ENCODE results near the gene SLC39A10. TPM values are rescaled to one million over a fixed set of nuclear protein-coding genes. Genes with fewer than 3 reads are reported as not detected.
"Not testable (repeated sequence)": the region's sequence is repeated elsewhere in the genome, so short reads cannot be mapped to it uniquely, and the experiment has no call there.

SLC39A10 gene
- total and polyA plus RNA-seq, 5 donors, result 4.3 to 17.9 (median 13.8) TPM

DNA sequence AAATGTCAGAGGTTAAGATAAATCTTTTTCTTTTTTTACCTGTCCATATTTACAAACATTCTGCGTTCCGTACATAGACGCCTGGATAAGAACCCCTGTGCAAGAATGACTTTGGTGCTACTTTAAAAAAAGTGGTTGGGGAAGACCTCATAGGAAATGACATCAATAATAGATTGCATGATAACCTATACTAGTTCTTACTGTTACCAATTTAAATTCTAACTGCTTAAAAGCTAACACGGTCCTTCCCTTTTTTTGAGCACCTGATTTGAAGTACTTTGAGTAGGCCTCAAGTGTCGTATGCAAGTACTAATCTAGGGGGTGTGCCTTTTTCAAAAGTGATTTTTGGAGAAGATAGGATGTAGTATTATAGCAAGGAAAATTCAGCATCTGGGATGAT lies 2.1 kb downstream of the SLC39A10 start:
- Histone ChIP-seq H3K9me3 (ENCODE audit: control insufficient read depth, low read length) (no peaks in the 10 kb centered on the region), H3K4me3 (ENCODE audit: low read length) (peak overlapping the region; percentile 44), H3K27me3 (ENCODE audit: control insufficient read depth, insufficient read depth) (no peaks in the 10 kb centered on the region), H3K27ac (ENCODE audit: low read length) (no peak overlapping the region), H3K4me1 (ENCODE audit: control insufficient read depth, insufficient read depth, low read length) (no peaks in the 10 kb centered on the region)
- ATAC-seq (no peak), DNase-seq (no peak)
- intact Hi-C loops (cut with DNase I), result loop anchor here in 3 of 4 donors (5.0 to 10.0 kb wide), 3 partner anchors 74 to 84 kb away; no protein-coding TSS in a partner anchor
- WGBS, result 37% methylated on average over 5 of the region's 5 CpGs

DNA sequence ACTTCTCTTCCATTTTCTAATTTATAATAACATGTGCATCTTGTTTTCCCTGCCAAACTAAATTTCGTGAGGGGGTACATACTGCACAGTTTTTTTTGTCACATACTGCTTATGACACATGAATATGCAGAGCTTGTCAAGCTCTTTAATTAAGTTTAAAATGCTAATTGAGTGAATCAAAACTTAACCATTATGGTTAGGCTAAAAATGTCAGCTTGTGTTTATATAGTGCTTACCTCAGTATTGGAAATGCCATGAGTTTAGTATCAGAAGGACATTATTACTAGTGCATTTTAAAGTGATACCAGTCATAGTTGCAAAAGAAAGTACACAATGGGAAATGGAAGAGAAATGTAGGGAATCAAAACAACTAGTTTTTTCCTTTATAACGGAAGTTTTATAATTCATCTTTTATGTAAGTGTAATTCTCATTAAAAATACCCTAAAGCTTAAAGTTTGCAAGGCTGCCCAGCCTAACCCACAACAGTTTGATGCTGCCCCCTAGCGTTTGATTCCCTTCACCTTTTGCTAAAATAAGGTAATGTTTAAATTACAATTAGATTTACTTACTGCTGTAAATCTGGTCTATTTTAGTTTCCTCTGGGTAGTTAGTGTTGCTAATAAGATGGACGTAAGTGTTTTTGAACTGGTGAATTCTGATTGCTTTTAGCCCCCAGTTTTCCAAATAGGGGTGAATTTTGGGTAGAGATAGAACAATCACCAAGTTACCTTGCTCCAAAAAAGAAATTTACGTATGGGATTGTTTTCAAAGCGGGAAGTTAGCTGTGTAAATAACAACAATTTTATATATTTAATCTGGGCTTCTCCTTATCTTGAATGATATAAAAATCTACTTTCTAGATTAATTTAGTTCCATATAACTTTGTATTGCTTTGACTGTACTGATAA lies 3.2 kb downstream of the SLC39A10 start:
- Histone ChIP-seq H3K9me3 (ENCODE audit: control insufficient read depth, low read length) (no peaks in the 10 kb centered on the region), H3K4me1 (ENCODE audit: control insufficient read depth, insufficient read depth, low read length) (no peaks in the 10 kb centered on the region), H3K27me3 (ENCODE audit: control insufficient read depth, insufficient read depth) (no peaks in the 10 kb centered on the region), H3K27ac (ENCODE audit: low read length) (no peak overlapping the region), H3K4me3 (ENCODE audit: low read length) (peak overlapping the region; percentile 44)
- intact Hi-C loops (cut with DNase I), result loop anchor here in 3 of 4 donors (5.0 to 10.0 kb wide), 4 partner anchors 75 to 407 kb away; partner anchors contain the start of gene DNAH7 (in 1 of the 3)
- 32% methylated on average over 6 of the region's 6 CpGs for WGBS
- DNase-seq (peak in 2 of 3 donors; percentile 37 to 60), ATAC-seq (no peak)

DNA sequence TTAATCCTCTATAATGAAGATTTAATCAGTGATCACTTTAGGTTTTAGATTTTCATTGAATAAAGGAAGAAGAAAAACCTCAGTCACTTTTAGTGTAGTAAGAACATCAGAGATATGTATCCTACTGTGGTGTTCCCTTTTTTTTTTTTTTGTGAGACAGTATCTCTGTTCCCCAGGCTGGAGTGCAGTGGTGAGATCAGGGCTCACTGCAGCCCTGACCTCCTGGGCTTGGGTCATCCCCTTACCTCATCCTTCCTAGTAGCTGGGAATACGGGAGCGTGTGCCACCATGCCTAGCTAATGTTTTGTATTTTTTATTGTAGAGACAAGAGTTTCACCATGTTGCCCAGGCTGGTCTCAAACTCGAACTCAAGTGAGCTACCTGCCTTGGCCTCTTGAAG lies 5.1 kb downstream of the SLC39A10 start:
- Histone ChIP-seq H3K4me3 (ENCODE audit: low read length) (no peak overlapping the region), H3K27ac (ENCODE audit: low read length) (no peak overlapping the region), H3K9me3 (ENCODE audit: control insufficient read depth, low read length) (no peaks in the 10 kb centered on the region), H3K27me3 (ENCODE audit: control insufficient read depth, insufficient read depth) (no peaks in the 10 kb centered on the region), H3K4me1 (ENCODE audit: control insufficient read depth, insufficient read depth, low read length) (no peaks in the 10 kb centered on the region)
- no peak for ATAC-seq
- 27% methylated on average over 3 of the region's 3 CpGs for WGBS
- no peak for DNase-seq
- intact Hi-C loops (cut with DNase I), result loop anchor here in 1 of 4 donors (5.0 kb wide), 1 partner anchor 405 kb away; the partner anchor contains the start of gene DNAH7

DNA sequence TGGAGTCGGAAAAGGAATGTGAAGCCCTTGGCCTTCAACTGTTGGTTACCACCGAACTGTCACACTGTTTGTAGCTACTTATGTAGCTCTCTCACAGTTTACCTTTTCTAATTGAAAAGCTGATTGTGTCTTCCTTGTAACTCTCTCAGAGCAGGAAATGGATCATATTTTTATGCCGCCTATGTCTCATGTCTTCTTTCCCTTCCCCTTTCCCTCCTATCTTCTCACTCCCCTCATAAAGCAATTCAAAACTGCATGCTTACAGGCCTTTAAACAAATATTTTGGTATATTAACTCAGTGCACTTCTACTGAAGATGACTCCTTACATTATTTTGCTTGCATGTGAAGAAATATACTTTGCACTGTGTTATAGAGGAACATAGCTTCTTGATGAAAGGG lies 6.0 kb downstream of the SLC39A10 start:
- 66% methylated on average over 3 of the region's 3 CpGs for WGBS
- Histone ChIP-seq H3K4me3 (ENCODE audit: low read length) (no peak overlapping the region), H3K27ac (ENCODE audit: low read length) (no peak overlapping the region), H3K27me3 (ENCODE audit: control insufficient read depth, insufficient read depth) (no peaks in the 10 kb centered on the region), H3K4me1 (ENCODE audit: control insufficient read depth, insufficient read depth, low read length) (no peaks in the 10 kb centered on the region), H3K9me3 (ENCODE audit: control insufficient read depth, low read length) (no peaks in the 10 kb centered on the region)
- no peak for ATAC-seq
- DNase-seq, result no peak
- intact Hi-C loops (cut with DNase I), result loop anchor here in 1 of 4 donors (5.0 kb wide), 1 partner anchor 404 kb away; the partner anchor contains the start of gene DNAH7

DNA sequence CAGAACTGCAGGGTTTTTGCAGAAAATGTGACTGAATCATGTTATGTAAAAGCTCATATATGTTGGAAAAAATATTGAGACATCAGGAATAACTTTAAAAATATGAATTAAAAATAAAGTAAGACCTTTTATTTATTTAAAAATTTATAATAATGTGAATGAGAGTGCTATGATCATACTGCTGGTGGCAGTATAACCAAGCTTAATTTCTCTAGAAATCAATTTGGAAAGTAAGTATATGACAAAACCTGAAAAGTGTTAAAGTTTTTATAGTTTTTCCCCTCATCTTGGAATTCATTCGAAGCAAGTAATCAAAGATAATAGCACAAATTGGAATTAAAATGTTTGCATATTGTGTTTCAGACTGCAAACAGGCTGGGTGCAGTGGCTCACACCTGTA lies 7.5 kb downstream of the SLC39A10 start:
- Histone ChIP-seq H3K27me3 (ENCODE audit: control insufficient read depth, insufficient read depth) (no peaks in the 10 kb centered on the region), H3K4me3 (ENCODE audit: low read length) (no peak overlapping the region), H3K27ac (ENCODE audit: low read length) (no peak overlapping the region), H3K4me1 (ENCODE audit: control insufficient read depth, insufficient read depth, low read length) (no peaks in the 10 kb centered on the region), H3K9me3 (ENCODE audit: control insufficient read depth, low read length) (no peaks in the 10 kb centered on the region)
- WGBS, result 62% methylated on average over 1 of the region's 1 CpG
- no peak for ATAC-seq
- DNase-seq, result no peak
- intact Hi-C loops (cut with DNase I), result loop anchor here in 1 of 4 donors (5.0 kb wide), 1 partner anchor 403 kb away; the partner anchor contains the start of gene DNAH7

DNA sequence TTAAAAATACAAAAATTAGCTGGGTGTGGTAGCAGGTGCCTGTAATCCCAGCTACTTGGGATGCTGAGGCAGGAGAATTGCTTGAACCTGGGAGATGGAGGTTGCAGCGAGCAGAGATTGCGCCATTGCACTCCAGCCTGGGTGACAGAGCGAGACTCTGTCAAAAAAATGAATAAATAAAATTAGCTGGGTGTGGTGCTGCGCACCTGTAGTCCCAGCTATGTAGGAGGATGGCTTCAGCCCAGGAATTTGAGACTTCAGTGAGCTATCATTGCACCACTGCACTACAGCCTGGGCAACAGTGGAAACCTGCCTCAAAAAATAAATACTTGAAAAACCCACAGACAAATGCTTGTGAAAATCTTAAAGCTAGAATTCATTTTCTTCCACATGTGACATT lies 8.1 kb downstream of the SLC39A10 start:
- WGBS, result 98% methylated on average over 4 of the region's 4 CpGs
- H3K4me1 ChIP-seq (ENCODE audit: control insufficient read depth, insufficient read depth, low read length); H3K27ac ChIP-seq (ENCODE audit: low read length); ATAC-seq; DNase-seq; H3K9me3 ChIP-seq (ENCODE audit: control insufficient read depth, low read length); H3K27me3 ChIP-seq (ENCODE audit: control insufficient read depth, insufficient read depth); H3K4me3 ChIP-seq (ENCODE audit: low read length); intact Hi-C loops (cut with DNase I): not testable (repeated sequence)

DNA sequence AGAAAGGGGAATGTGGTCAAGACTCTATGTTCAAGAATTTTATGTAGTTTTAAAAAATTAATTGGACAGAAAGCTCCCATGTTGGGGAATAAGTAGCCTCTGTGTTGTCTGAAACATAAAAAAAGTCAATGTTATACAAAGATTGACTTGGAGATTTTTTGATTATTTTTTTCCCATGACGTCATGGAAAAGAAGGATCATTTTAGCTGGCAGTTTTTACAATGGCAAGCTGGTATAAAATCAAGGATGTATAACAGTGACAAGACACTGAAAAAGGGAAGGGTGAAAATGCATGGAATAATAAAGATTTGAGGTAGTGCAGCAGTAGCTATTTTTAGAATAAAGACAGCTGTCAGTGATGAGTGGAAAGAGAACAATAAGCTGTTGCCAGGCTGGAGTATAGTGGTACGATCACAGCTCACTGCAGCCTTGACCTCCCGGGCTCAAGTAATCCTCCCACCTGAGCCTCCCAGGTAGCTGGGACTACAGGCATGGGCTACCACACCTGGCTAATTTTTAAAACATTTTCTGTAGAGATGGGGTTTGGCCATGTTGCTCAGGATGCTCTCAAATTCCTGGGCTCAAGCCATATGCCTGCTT lies 9.2 kb downstream of the SLC39A10 start:
- intact Hi-C loops (cut with DNase I), result no loop called here
- H3K9me3 ChIP-seq (ENCODE audit: control insufficient read depth, low read length), result no peaks in the 10 kb centered on the region
- 34% methylated on average over 3 of the region's 3 CpGs for WGBS

DNA sequence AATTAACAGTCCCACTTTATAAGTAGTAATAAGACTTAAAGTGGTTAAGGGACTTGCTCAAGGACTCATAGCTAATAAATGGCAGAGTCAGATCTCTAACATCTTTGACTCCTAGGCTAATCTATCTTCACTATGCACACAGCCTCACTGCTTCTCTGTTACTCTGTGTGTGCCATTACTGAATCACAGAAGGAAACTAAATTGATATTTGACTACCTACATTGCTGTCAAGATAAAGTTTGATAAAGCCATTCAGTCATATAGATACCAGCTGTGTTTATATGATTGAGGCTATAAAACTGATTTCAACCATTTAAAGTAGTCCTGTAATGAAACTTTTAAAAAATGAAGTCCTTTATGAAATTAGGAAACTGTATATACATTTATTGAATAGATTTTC lies 10.9 kb downstream of the SLC39A10 start:
- intact Hi-C loops (cut with DNase I), result no loop called here
- ATAC-seq, result no peak
- Histone ChIP-seq H3K4me3 (ENCODE audit: low read length) (no peak overlapping the region), H3K27ac (ENCODE audit: low read length) (no peak overlapping the region), H3K4me1 (ENCODE audit: control insufficient read depth, insufficient read depth, low read length) (no peaks in the 10 kb centered on the region), H3K9me3 (ENCODE audit: control insufficient read depth, low read length) (no peaks in the 10 kb centered on the region), H3K27me3 (ENCODE audit: control insufficient read depth, insufficient read depth) (no peaks in the 10 kb centered on the region)
- DNase-seq, result no peak

More for the DNA sequence above, 9.2 kb downstream of the SLC39A10 start:
- Histone ChIP-seq H3K4me3 (ENCODE audit: low read length) (no peak overlapping the region), H3K27me3 (ENCODE audit: control insufficient read depth, insufficient read depth) (no peaks in the 10 kb centered on the region), H3K4me1 (ENCODE audit: control insufficient read depth, insufficient read depth, low read length) (no peaks in the 10 kb centered on the region), H3K27ac (ENCODE audit: low read length) (no peak overlapping the region)
- ATAC-seq, result no peak
- DNase-seq, result no peak

DNA sequence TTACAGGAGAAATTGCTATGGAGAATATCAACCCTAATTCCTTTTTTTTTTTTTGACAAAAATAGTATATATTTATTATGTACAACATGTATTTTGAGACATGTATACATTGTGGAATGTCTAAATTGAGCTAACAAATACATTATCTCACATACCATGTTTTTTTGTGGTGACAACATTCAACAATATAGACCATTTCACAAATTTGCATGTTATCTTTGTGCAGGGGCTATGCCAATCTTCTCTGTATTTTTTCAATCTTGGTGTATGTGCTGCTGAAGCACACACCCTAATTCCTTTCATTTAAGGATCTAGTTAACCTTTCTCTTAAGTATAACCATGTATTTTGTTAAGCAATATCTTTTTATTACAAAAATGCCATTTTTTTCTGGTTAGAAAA lies 13.2 kb downstream of the SLC39A10 start:
- no peak for ATAC-seq
- H3K9me3 ChIP-seq (ENCODE audit: control insufficient read depth, low read length), result no peaks in the 10 kb centered on the region

DNA sequence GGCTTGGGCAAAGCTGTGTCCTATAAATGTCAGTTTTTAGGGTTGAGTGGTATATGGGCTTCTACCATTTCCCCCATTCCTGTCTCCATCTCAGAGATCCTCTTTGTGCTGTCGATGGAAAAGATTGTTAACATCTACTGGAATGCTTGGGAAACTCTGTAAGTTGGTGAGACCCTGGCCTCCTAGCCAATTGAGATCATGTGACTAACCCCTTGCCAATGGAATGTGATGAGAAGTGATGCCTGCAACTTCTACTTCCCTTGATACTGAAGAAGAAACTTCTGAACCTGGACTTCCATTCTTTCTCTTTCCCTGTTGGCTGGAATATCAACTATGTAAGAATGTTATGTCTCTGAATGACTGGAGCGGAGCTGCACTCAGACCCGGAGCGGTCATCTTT lies 14.5 kb downstream of the SLC39A10 start:
- H3K27me3 ChIP-seq (ENCODE audit: control insufficient read depth, insufficient read depth), result no peaks in the 10 kb centered on the region
- intact Hi-C loops (cut with DNase I), result no loop called here
- H3K4me1 ChIP-seq (ENCODE audit: control insufficient read depth, insufficient read depth, low read length), result no peaks in the 10 kb centered on the region
- DNase-seq (no peak), ATAC-seq (no peak)
- H3K4me3 ChIP-seq (ENCODE audit: low read length), result no peak overlapping the region
- WGBS, result 74% methylated on average over 4 of the region's 4 CpGs
- no peaks in the 10 kb centered on the region for H3K9me3 ChIP-seq (ENCODE audit: control insufficient read depth, low read length)
- H3K27ac ChIP-seq (ENCODE audit: low read length), result no peak overlapping the region

More for the DNA sequence above, 13.2 kb downstream of the SLC39A10 start:
- Histone ChIP-seq H3K4me1 (ENCODE audit: control insufficient read depth, insufficient read depth, low read length) (no peaks in the 10 kb centered on the region), H3K4me3 (ENCODE audit: low read length) (no peak overlapping the region), H3K27ac (ENCODE audit: low read length) (no peak overlapping the region), H3K27me3 (ENCODE audit: control insufficient read depth, insufficient read depth) (no peaks in the 10 kb centered on the region)
- intact Hi-C loops (cut with DNase I), result no loop called here
- no peak for DNase-seq

DNA sequence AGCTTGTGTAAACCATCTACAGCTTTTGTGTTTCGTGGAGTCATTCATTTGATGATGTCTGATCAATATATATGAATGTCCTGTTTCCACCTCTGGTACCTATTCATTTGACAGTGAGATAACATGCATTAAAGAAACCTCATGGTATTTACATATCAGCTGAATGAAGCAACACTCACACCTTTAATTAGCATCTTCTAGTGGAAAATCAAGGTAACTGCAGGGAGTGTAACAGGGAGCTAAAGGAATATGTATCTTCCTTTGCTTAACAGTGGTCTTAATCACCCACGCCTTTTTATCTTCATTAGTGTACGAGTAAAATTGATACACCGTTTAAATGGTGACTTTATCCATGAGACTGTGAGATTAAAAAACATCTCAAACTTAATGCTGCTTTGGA lies 15.6 kb downstream of the SLC39A10 start:
- no peaks in the 10 kb centered on the region for H3K9me3 ChIP-seq (ENCODE audit: control insufficient read depth, low read length)
- no peak overlapping the region for H3K27ac ChIP-seq (ENCODE audit: low read length)
- intact Hi-C loops (cut with DNase I), result no loop called here
- H3K27me3 ChIP-seq (ENCODE audit: control insufficient read depth, insufficient read depth), result no peaks in the 10 kb centered on the region
- H3K4me3 ChIP-seq (ENCODE audit: low read length), result no peak overlapping the region
- ATAC-seq, result no peak
- WGBS, result 84% methylated on average over 4 of the region's 4 CpGs
- H3K4me1 ChIP-seq (ENCODE audit: control insufficient read depth, insufficient read depth, low read length), result no peaks in the 10 kb centered on the region
- DNase-seq, result no peak
